HCT116 (cell line): ENCODE data around the gene COG5. TPM values are rescaled to one million over a fixed set of nuclear protein-coding genes. Genes with fewer than 3 reads are reported as not detected.

Source experiments
- ATAC-seq: fragments of 200-7000 bp; cut with Tn5 transposase; 2 replicates; pipeline ENCODE4 v1.9.1; 2020; ENCODE audit warnings: mild to moderate bottlenecking, moderate library complexity
- BruUV-seq: library from RNA; stranded (reverse); fragments of 400-500 nt; replicated peaks from 2 replicates; lab custom pipeline; 2021; lab: Mats Ljungman, UMichigan
- CTCF ChIA-PET: fragments of 300-600 bp; sonication (Branson Sonifier 250); formaldehyde crosslinking; loops from one replicate; lab custom pipeline; 2021; ENCODE audit warnings: antibody characterized with exemption; lab: Charles Lee
- POLR2A ChIA-PET: fragments of 300-600, 350-600 bp; sonication (Branson Sonifier 250); formaldehyde crosslinking; loops from one replicate; lab custom pipeline; 2021; ENCODE audit warnings: antibody characterized with exemption; lab: Charles Lee
- RAD21 ChIA-PET, 2 experiments: fragments of 300-600 bp; sonication (Branson Sonifier 250); formaldehyde crosslinking; loops; one replicate each; lab custom pipeline; 2023; ENCODE audit warnings: low total read pairs in 2 of 2; ENCODE audit not compliant: uncharacterized antibody in 2 of 2, unreplicated experiment in 2 of 2, low non-redundant PET in 1 of 2; lab: Charles Lee
- DNase-seq: peaks from one replicate; pipeline ENCODE4 v3.0.0-alpha.2; 2010; ENCODE audit warnings: low read depth, low spot score
- H2AFZ ChIP-seq: fragments of 200-600 bp; shearing (Covaris generic), sonication (generic); 2 replicates; pipeline ENCODE4 v1.6.1; 2017; ENCODE audit warnings: low read depth, mixed run types, mixed read lengths, antibody characterized with exemption, low read length; ENCODE audit not compliant: poor library complexity, severe bottlenecking
- H3K27ac ChIP-seq: 2 replicates; pipeline ENCODE4 v1.5.1; 2012; ENCODE audit warnings: low read depth, low read length
- H3K27me3 ChIP-seq: fragments of 200-600 bp; sonication (generic); 2 replicates; pipeline ENCODE4 v1.6.1; 2016; ENCODE audit warnings: mixed run types, low read length, mixed read lengths; ENCODE audit not compliant: insufficient read depth
- H3K36me3 ChIP-seq, 2 experiments: fragments of 200-500 bp in 1 of 2; fragments of 200-600 bp in 1 of 2; sonication (Bioruptor generic) in 1 of 2; sonication (generic) in 1 of 2; 2 replicates each; pipeline versions ENCODE4 v1.5.1 to v1.6.1; 2014 to 2016; ENCODE audit warnings: low read length in 2 of 2, inconsistent platforms in 1 of 2, mixed read lengths in 1 of 2, mixed run types in 1 of 2; ENCODE audit not compliant: insufficient read depth in 2 of 2, control insufficient read depth in 1 of 2
- H3K4me1 ChIP-seq, 2 experiments: fragments of 200-600 bp in 1 of 2; sonication (generic) in 1 of 2; 2 replicates each; pipeline versions ENCODE4 v1.5.1 to v1.6.1; 2012 to 2017; ENCODE audit warnings: low read length in 2 of 2, inconsistent platforms in 1 of 2, mild to moderate bottlenecking in 1 of 2, mixed read lengths in 1 of 2, mixed run types in 1 of 2, moderate library complexity in 1 of 2; ENCODE audit not compliant: insufficient read depth in 2 of 2, control insufficient read depth in 1 of 2
- H3K4me2 ChIP-seq: fragments of 200-600 bp; sonication (generic); 2 replicates; pipeline ENCODE4 v1.6.1; 2017; ENCODE audit warnings: mixed run types, low read length, mixed read lengths
- H3K4me3 ChIP-seq, 2 experiments: fragments of 200-600 bp in 1 of 2; sonication (generic) in 1 of 2; replicated peaks in 1 of 2; 2 replicates each; pipeline ENCODE4 v1.5.1; 2011 to 2016; ENCODE audit warnings: low read length in 2 of 2, control low read depth in 1 of 2, low read depth in 1 of 2, mild to moderate bottlenecking in 1 of 2, mixed read lengths in 1 of 2, mixed run types in 1 of 2
- H3K79me2 ChIP-seq: fragments of 200-600 bp; sonication (generic); 2 replicates; pipeline ENCODE4 v1.6.1; 2017; ENCODE audit warnings: mild to moderate bottlenecking, mixed run types, low read length, moderate library complexity, mixed read lengths; ENCODE audit not compliant: insufficient read depth
- H3K9ac ChIP-seq: fragments of 200-600 bp; sonication (generic); 2 replicates; pipeline ENCODE4 v1.6.1; 2016; ENCODE audit warnings: low read length, mixed read lengths
- H3K9me2 ChIP-seq: fragments of 200-600 bp; sonication (generic), shearing (Covaris generic); 2 replicates; pipeline ENCODE4 v1.6.1; 2017; ENCODE audit warnings: mixed run types, mild to moderate bottlenecking, moderate library complexity; ENCODE audit not compliant: insufficient read depth
- H3K9me3 ChIP-seq, 2 experiments: fragments of 200-500 bp in 1 of 2; fragments of 200-600 bp in 1 of 2; sonication (Bioruptor generic) in 1 of 2; sonication (generic) in 1 of 2; 2 replicates each; pipeline ENCODE4 v1.6.1; 2014 to 2017; ENCODE audit warnings: low read length in 2 of 2, mixed read lengths in 2 of 2, inconsistent platforms in 1 of 2, low read depth in 1 of 2, mild to moderate bottlenecking in 1 of 2, mixed run types in 1 of 2, moderate library complexity in 1 of 2; ENCODE audit not compliant: control insufficient read depth in 1 of 2, insufficient read depth in 1 of 2
- H4K20me1 ChIP-seq: fragments of 200-600 bp; sonication (generic), shearing (Covaris generic); 2 replicates; pipeline ENCODE4 v1.6.1; 2017; ENCODE audit warnings: mixed run types, mild to moderate bottlenecking, moderate library complexity; ENCODE audit not compliant: insufficient read depth
- FOSL1 ChIP-seq: IDR thresholded peaks from 2 replicates; pipeline ENCODE4 v1.6.1; 2012; ENCODE audit warnings: low read depth
- POLR2AphosphoS5 ChIP-seq: IDR thresholded peaks from 2 replicates; pipeline ENCODE4 v1.6.1; 2011; ENCODE audit warnings: mild to moderate bottlenecking, low read depth, low read length, moderate library complexity
- SIN3A ChIP-seq: IDR thresholded peaks from 2 replicates; pipeline ENCODE4 v1.6.1; 2012; ENCODE audit warnings: low read depth
- SRF ChIP-seq: IDR thresholded peaks from 2 replicates; pipeline ENCODE4 v1.6.1; 2012; ENCODE audit warnings: low read depth
- YY1 ChIP-seq: IDR thresholded peaks from 2 replicates; pipeline ENCODE4 v1.6.1; 2011; ENCODE audit warnings: low read length, low read depth, moderate library complexity, mild to moderate bottlenecking; ENCODE audit not compliant: insufficient replicate concordance; ENCODE audit errors: extremely low read depth
- ZNF274 ChIP-seq: fragments of 200-500 bp; sonication (Bioruptor generic); IDR thresholded peaks from 2 replicates; pipeline ENCODE4 v1.6.1; 2014; ENCODE audit warnings: mild to moderate bottlenecking, low read depth, low read length, inconsistent platforms
- intact Hi-C: fragments of 100-400 bp; cut with micrococcal nuclease; formaldehyde crosslinking; loops from 2 replicates; pipeline ENCODE4 v1.10.0; 2022
- total RNA-seq: library from RNA; stranded (reverse); gene quantifications from one replicate; pipeline ENCODE4 v1.2.1, GENCODE V29; 2021; ENCODE audit not compliant: unreplicated experiment
- TF ChIP-seq, protein P1 (sequence below): IDR thresholded peaks from 2 replicates; pipeline ENCODE4 v1.6.1; 2012
- TF ChIP-seq, protein P2 (sequence below): IDR thresholded peaks from 2 replicates; pipeline ENCODE4 v1.6.1; 2012; ENCODE audit warnings: low read depth
- TF ChIP-seq, protein P3 (sequence below): IDR thresholded peaks from 2 replicates; pipeline ENCODE4 v1.6.1; 2012

COG5 gene
- total RNA-seq, 1 experiment from 2014 or later, result 30.7 TPM

DNA sequence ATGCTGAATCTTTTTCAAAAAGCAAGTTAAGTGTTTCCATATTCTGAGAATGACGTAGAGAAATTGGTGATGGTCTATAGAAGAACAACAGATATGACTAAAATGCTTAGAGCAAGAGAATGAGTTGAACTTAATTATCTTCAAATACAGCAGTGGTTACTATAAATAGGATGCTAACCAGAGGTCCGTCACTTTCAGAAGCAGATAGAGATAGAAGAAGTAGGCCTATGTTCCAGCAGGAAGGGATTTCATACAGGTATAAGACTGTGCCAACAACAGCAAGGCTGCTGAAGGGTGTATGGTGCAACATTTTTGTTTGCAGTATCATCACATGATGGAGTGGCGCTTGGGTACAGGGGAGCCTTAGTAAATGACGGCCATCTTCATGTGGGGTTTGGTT, 326.3 kb downstream of the COG5 start:
- no TSS peak for BruUV-seq
- Histone ChIP-seq H3K9ac (no peak overlapping the region), H3K9me3 (no peaks in the 10 kb centered on the region), H3K4me2 (no peak overlapping the region), H3K9me2 (no peaks in the 10 kb centered on the region), H3K79me2 (no peaks in the 10 kb centered on the region), H4K20me1 (no peaks in the 10 kb centered on the region), H3K36me3 (no peaks in the 10 kb centered on the region), H3K27ac (no peak overlapping the region), H3K4me3 (no peak overlapping the region), H3K4me1 (no peaks in the 10 kb centered on the region), H2AFZ (no peak overlapping the region), H3K27me3 (no peaks in the 10 kb centered on the region)
- ATAC-seq (no peak), DNase-seq (no peak)
- ChIA-PET POLR2A (no interaction called here), CTCF (no interaction called here), RAD21 (no interaction called here)
- TF ChIP-seq SRF, result no peak
- no peak for TF ChIP-seq ZNF274
- no peak for TF ChIP-seq FOSL1
- no peak for TF ChIP-seq YY1
- intact Hi-C loops, result no loop called here

DNA sequence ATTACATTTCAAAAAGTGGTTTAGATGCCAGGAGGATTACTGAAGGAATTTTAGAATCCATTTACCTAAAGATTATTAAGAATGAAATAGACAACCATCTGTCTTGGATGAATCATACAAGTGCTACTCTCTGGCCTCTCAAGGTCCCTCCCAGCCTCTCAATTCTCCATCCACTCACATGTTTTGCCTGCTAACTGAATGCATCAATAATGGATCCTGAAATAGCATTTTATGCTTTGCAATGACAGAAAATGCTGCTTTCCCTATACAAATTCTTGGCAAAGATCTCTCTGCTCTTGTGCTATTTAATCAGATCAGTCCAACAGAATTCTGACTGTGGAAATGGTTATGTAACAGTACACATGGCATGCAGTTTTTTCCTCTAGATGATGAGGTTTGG, 326.9 kb downstream of the COG5 start:
- Histone ChIP-seq H3K4me1 (no peaks in the 10 kb centered on the region), H3K36me3 (no peaks in the 10 kb centered on the region), H3K4me2 (no peak overlapping the region), H3K9me3 (no peaks in the 10 kb centered on the region), H3K79me2 (no peaks in the 10 kb centered on the region), H3K9ac (no peak overlapping the region), H3K27me3 (no peaks in the 10 kb centered on the region), H3K4me3 (no peak overlapping the region), H4K20me1 (no peaks in the 10 kb centered on the region), H3K27ac (no peak overlapping the region), H3K9me2 (no peaks in the 10 kb centered on the region), H2AFZ (no peak overlapping the region)
- no peak for DNase-seq
- no TSS peak for BruUV-seq
- POLR2A ChIA-PET, result no interaction called here
- RAD21 ChIA-PET, result no interaction called here
- intact Hi-C loops, result no loop called here
- CTCF ChIA-PET, result no interaction called here
- TF ChIP-seq POLR2AphosphoS5, result no peak
- TF ChIP-seq, protein P1, sequence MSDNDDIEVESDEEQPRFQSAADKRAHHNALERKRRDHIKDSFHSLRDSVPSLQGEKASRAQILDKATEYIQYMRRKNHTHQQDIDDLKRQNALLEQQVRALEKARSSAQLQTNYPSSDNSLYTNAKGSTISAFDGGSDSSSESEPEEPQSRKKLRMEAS, result no peak
- TF ChIP-seq, protein P2, sequence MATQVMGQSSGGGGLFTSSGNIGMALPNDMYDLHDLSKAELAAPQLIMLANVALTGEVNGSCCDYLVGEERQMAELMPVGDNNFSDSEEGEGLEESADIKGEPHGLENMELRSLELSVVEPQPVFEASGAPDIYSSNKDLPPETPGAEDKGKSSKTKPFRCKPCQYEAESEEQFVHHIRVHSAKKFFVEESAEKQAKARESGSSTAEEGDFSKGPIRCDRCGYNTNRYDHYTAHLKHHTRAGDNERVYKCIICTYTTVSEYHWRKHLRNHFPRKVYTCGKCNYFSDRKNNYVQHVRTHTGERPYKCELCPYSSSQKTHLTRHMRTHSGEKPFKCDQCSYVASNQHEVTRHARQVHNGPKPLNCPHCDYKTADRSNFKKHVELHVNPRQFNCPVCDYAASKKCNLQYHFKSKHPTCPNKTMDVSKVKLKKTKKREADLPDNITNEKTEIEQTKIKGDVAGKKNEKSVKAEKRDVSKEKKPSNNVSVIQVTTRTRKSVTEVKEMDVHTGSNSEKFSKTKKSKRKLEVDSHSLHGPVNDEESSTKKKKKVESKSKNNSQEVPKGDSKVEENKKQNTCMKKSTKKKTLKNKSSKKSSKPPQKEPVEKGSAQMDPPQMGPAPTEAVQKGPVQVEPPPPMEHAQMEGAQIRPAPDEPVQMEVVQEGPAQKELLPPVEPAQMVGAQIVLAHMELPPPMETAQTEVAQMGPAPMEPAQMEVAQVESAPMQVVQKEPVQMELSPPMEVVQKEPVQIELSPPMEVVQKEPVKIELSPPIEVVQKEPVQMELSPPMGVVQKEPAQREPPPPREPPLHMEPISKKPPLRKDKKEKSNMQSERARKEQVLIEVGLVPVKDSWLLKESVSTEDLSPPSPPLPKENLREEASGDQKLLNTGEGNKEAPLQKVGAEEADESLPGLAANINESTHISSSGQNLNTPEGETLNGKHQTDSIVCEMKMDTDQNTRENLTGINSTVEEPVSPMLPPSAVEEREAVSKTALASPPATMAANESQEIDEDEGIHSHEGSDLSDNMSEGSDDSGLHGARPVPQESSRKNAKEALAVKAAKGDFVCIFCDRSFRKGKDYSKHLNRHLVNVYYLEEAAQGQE, result no peak
- no peak for TF ChIP-seq YY1
- TF ChIP-seq, protein P3, sequence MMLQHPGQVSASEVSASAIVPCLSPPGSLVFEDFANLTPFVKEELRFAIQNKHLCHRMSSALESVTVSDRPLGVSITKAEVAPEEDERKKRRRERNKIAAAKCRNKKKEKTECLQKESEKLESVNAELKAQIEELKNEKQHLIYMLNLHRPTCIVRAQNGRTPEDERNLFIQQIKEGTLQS, result no peak
- no peak for TF ChIP-seq SIN3A
- no peak for TF ChIP-seq SRF
- ATAC-seq, result no peak
